HepG2 (cell line): ENCODE results near the gene NR1H2. TPM values are rescaled to one million over a fixed set of nuclear protein-coding genes. Genes with fewer than 3 reads are reported as not detected.

Source experiments
- ATAC-seq: fragments of 200-7000 bp; cut with Tn5 transposase; 3 replicates; pipeline ENCODE4 v1.9.1; 2020; ENCODE audit warnings: mild to moderate bottlenecking, moderate library complexity
- BruUV-seq: library from RNA; stranded (reverse); fragments of 400-500 nt; replicated peaks from 2 replicates; lab custom pipeline; 2021; lab: Mats Ljungman, UMichigan
- CTCF ChIA-PET: fragments of 300-600 bp; formaldehyde crosslinking; extraction: SDS; loops from one replicate; lab custom pipeline; 2021; ENCODE audit warnings: low total read pairs, inconsistent platforms, low intra/inter-chr PET ratio; lab: Yijun Ruan, JAX
- POLR2A ChIA-PET: fragments of 350-600 bp; sonication (Branson Sonifier 250); formaldehyde crosslinking; loops from one replicate; lab custom pipeline; 2020; ENCODE audit warnings: antibody characterized with exemption, inconsistent platforms; lab: Yijun Ruan, JAX
- DNase-seq: peaks from one replicate; pipeline ENCODE4 v3.0.0-alpha.2; 2015; ENCODE audit warnings: low spot score
- FAIRE-seq: peaks from 3 replicates; lab custom pipeline; 2011; peaks lifted over from hg19 to GRCh38; lab: Jason Lieb, UNC
- H2AFZ ChIP-seq: one replicate; pipeline ENCODE4 v1.6.1; 2011; ENCODE audit warnings: low read length, inconsistent platforms
- H3K27ac ChIP-seq: fragments of 300-600 bp; 3 replicates; pipeline ENCODE4 v1.8.0; 2011; ENCODE audit warnings: mixed run types, mild to moderate bottlenecking, mixed read lengths, low read length, inconsistent platforms; ENCODE audit not compliant: insufficient read depth; ENCODE audit errors: extremely low read length
- H3K27me3 ChIP-seq, 2 experiments: fragments of 200-600 bp in 1 of 2; 2 replicates in 1 of 2; 3 replicates in 1 of 2; pipeline versions ENCODE4 v1.6.0 to v1.8.0; 2011; ENCODE audit warnings: low read length in 2 of 2, mild to moderate bottlenecking in 2 of 2, moderate library complexity in 2 of 2, inconsistent platforms in 1 of 2; ENCODE audit not compliant: insufficient read depth in 2 of 2, control insufficient read depth in 1 of 2
- H3K36me3 ChIP-seq, 2 experiments: fragments of 200-600 bp in 1 of 2; replicated peaks in 1 of 2; 2 replicates in 1 of 2; 3 replicates in 1 of 2; pipeline versions ENCODE4 v1.5.1 to v1.8.0; 2011; ENCODE audit warnings: low read length in 2 of 2, inconsistent platforms in 1 of 2; ENCODE audit not compliant: insufficient read depth in 2 of 2, control insufficient read depth in 1 of 2
- H3K4me1 ChIP-seq: 2 replicates; pipeline ENCODE4 v1.5.1; 2012; ENCODE audit warnings: low read length, inconsistent platforms; ENCODE audit not compliant: insufficient read depth
- H3K4me2 ChIP-seq: 2 replicates; pipeline ENCODE4 v1.6.0; 2011; ENCODE audit warnings: low read depth, low read length, inconsistent platforms
- H3K4me3 ChIP-seq, 3 experiments: fragments of 200-600 bp in 1 of 3; sonication (generic), shearing (Covaris generic) in 1 of 3; replicated peaks in 1 of 3; 2 replicates each; pipeline ENCODE4 v1.5.1; 2011 to 2016; ENCODE audit warnings: low read length in 3 of 3, inconsistent platforms in 2 of 3, low read depth in 2 of 3, mild to moderate bottlenecking in 2 of 3, control low read depth in 1 of 3, mixed read lengths in 1 of 3; ENCODE audit not compliant: insufficient read depth in 1 of 3
- H3K79me2 ChIP-seq: one replicate; pipeline ENCODE4 v1.6.1; 2011; ENCODE audit warnings: low read length, inconsistent platforms; ENCODE audit not compliant: insufficient read depth
- H3K9ac ChIP-seq: 2 replicates; pipeline ENCODE4 v1.6.0; 2011; ENCODE audit warnings: mild to moderate bottlenecking, low read depth, low read length, inconsistent platforms; ENCODE audit not compliant: insufficient read depth
- H3K9me3 ChIP-seq: 2 replicates; pipeline ENCODE4 v1.5.1; 2012; ENCODE audit warnings: mild to moderate bottlenecking, low read length
- H4K20me1 ChIP-seq: 2 replicates; pipeline ENCODE4 v1.6.0; 2011; ENCODE audit warnings: inconsistent platforms, mild to moderate bottlenecking, low read length, moderate library complexity; ENCODE audit not compliant: insufficient read depth
- AKAP8 ChIP-seq: sonication (generic); formaldehyde crosslinking; IDR thresholded peaks from 2 replicates; pipeline ENCODE4 v1.5.1; 2020; ENCODE audit warnings: mild to moderate bottlenecking, missing genetic modification reagents
- ARID4A ChIP-seq: sonication (generic); formaldehyde crosslinking; IDR thresholded peaks from 2 replicates; pipeline ENCODE4 v1.5.0; 2020; ENCODE audit warnings: mild to moderate bottlenecking, missing genetic modification reagents, borderline replicate concordance
- GLMP ChIP-seq: sonication (generic); formaldehyde crosslinking; IDR thresholded peaks from 2 replicates; pipeline ENCODE4 v1.9.0; 2021; ENCODE audit warnings: missing genetic modification reagents, mild to moderate bottlenecking, borderline replicate concordance
- KDM5A ChIP-seq: fragments of 200-600 bp; sonication (generic); IDR thresholded peaks from 2 replicates; pipeline ENCODE4 v1.7.0; 2018; ENCODE audit warnings: antibody characterized with exemption, mild to moderate bottlenecking, low read length, borderline replicate concordance
- ZFAT ChIP-seq: sonication (generic); formaldehyde crosslinking; conservative IDR thresholded peaks from 2 replicates; pipeline ENCODE4 v1.8.1; 2023; ENCODE audit warnings: missing genetic modification reagents, inconsistent platforms
- ZNF136 ChIP-seq: sonication (generic); formaldehyde crosslinking; IDR thresholded peaks from 2 replicates; pipeline ENCODE4 v1.8.1; 2022; ENCODE audit warnings: low read depth, mild to moderate bottlenecking, moderate library complexity, missing genetic modification reagents
- ZSCAN12 ChIP-seq: sonication (generic); formaldehyde crosslinking; IDR thresholded peaks from 2 replicates; pipeline ENCODE4 v1.9.0; 2021; ENCODE audit warnings: mild to moderate bottlenecking, missing genetic modification reagents
- WGBS: methylation state at CpG from one replicate; pipeline ENCODE4 v1.1.6; 2017; ENCODE audit warnings: low lambda C conversion rate; 5-methylcytosine and 5-hydroxymethylcytosine counted together
- in situ Hi-C: cut with HindIII; loops from 2 replicates; pipeline ENCODE4 v1.10.0; 2017; ENCODE audit warnings: low pct_unique_long_range_greater_than_20kb; ENCODE audit not compliant: extremely low pct_ligation_motif_present
- intact Hi-C: fragments of 100-400 bp; cut with micrococcal nuclease; formaldehyde crosslinking; loops from one replicate; pipeline ENCODE4 v1.10.0; 2022; ENCODE audit not compliant: unreplicated experiment
- polyA plus RNA-seq, 8 experiments: library from polyadenylated mRNA; depleted of rRNA in 3 of 8; stranded (reverse) in 7 of 8; unstranded in 1 of 8; fragments of >200 nt; fragmentation: Illumina TruSeq in 4 of 8; extraction: Trizol in 4 of 8; gene quantifications; 2 replicates each; pipeline versions ENCODE4 v1.2.1 to v1.2.3, GENCODE V29; 2011 to 2016; ENCODE audit warnings: low read depth in 4 of 8, missing spikeins in 1 of 8, mixed read lengths in 1 of 8; ENCODE audit not compliant: insufficient read depth in 1 of 8
- total RNA-seq, 5 experiments: library from RNA; depleted of rRNA; stranded (reverse); fragments of >200 nt; fragmentation: Illumina TruSeq; extraction: Trizol; gene quantifications; 2 replicates each; pipeline ENCODE4 v1.2.3, GENCODE V29; 2016; ENCODE audit warnings: low read depth in 1 of 5
- TF ChIP-seq, protein P1 (sequence below): sonication (generic); formaldehyde crosslinking; conservative IDR thresholded peaks from 2 replicates; pipeline ENCODE4 v1.8.0; 2022; ENCODE audit warnings: low read depth, missing genetic modification reagents

Gene NR1H2
- total and polyA plus RNA-seq, 2 of the 13 experiments (the other 11 are each of a cell fraction or from before 2014, with no cell fraction given), result 10.3 to 13.5 TPM

DNA sequence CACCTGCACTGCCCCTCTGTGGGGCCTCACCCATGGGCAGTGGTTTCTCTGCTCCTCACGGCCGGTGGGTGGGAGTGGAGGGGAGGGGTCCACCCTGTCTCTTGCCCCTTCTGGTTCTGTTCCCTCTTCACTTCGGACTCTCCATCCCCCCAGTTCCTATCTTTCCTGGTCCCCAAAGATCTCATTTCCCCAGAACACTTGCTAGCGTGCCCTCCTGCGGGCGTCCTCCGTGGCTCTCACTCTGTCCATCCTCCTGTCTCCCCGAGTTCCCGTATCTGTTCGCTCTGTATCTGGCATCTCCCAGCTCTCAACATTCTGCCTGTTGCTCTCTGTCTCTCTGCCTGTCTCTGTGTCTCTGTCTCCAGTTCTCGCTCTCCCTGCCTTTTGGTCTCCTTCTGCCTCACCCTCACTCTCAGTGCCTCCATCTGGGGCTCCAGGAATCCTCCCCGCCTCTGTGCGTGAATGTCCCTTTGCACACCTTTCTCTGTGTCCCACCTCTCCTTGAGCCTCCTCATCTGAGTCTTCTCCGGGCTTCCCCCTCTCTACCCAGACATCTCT lies 42.8 kb downstream of the NR1H2 start:
- CTCF ChIA-PET, result no interaction called here
- in situ Hi-C loops, result no loop called here
- TF ChIP-seq ZFAT (CRISPR knock-in tag), result no peak
- TF ChIP-seq AKAP8 (CRISPR knock-in tag), result no peak
- no peak for TF ChIP-seq ZSCAN12 (CRISPR knock-in tag)
- TF ChIP-seq, protein P1, sequence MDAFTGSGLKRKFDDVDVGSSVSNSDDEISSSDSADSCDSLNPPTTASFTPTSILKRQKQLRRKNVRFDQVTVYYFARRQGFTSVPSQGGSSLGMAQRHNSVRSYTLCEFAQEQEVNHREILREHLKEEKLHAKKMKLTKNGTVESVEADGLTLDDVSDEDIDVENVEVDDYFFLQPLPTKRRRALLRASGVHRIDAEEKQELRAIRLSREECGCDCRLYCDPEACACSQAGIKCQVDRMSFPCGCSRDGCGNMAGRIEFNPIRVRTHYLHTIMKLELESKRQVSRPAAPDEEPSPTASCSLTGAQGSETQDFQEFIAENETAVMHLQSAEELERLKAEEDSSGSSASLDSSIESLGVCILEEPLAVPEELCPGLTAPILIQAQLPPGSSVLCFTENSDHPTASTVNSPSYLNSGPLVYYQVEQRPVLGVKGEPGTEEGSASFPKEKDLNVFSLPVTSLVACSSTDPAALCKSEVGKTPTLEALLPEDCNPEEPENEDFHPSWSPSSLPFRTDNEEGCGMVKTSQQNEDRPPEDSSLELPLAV (CRISPR knock-in tag), result no peak
- no peak for TF ChIP-seq KDM5A

DNA sequence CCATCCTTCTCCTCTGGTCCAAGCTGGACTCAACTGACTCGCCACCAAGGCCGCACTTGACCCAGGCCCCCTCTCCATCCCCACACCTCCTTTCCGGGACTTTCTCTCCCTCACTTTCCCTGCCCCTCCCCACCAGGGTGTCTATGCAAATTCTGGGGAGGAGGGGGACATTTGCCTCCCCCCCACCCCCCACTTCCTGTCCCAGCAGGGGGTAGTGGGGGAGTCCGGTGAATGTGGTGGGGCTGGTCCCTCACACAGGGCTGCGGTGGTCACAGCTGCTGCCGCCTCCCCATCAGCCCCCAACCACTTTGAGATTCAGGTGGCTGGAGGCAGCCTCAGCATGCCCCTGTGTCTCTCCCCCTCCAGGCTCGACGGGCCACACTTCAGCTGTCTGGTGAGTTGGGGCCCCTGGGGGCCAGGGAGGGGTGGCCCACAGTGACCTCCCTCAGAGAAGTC lies 43.4 kb downstream of the NR1H2 start:
- DNase-seq, result no peak
- Histone ChIP-seq H3K79me2 (no peaks in the 10 kb centered on the region), H3K36me3 (no peaks in the 10 kb centered on the region), H3K4me3 (no peak overlapping the region), H4K20me1 (no peaks in the 10 kb centered on the region), H3K4me1 (peaks cover 19% of the 10 kb centered on the region), H2AFZ (no peak overlapping the region), H3K9me3 (no peaks in the 10 kb centered on the region), H3K27ac (no peak overlapping the region), H3K9ac (no peak overlapping the region), H3K4me2 (no peak overlapping the region), H3K27me3 (no peaks in the 10 kb centered on the region; a peak in 1 of 5 replicates)
- intact Hi-C loops (no loop called here), in situ Hi-C loops (no loop called here)
- CTCF ChIA-PET, result no interaction called here
- no peak for ATAC-seq
- no peak for FAIRE-seq
- POLR2A ChIA-PET, result no interaction called here
- no TSS peak for BruUV-seq
- 46% methylated on average over 4 of the region's 8 CpGs for WGBS
- no peak for TF ChIP-seq ARID4A (CRISPR knock-in tag)
- no peak for TF ChIP-seq ZNF136 (CRISPR knock-in tag)
- TF ChIP-seq GLMP (CRISPR knock-in tag), result no peak

More for the DNA sequence above, 42.8 kb downstream of the NR1H2 start:
- Histone ChIP-seq H3K4me3 (no peak overlapping the region), H4K20me1 (no peaks in the 10 kb centered on the region), H3K9me3 (no peaks in the 10 kb centered on the region), H3K4me2 (no peak overlapping the region), H3K4me1 (peaks cover 19% of the 10 kb centered on the region), H3K9ac (no peak overlapping the region), H3K27ac (no peak overlapping the region), H3K27me3 (no peaks in the 10 kb centered on the region; a peak in 1 of 5 replicates), H2AFZ (no peak overlapping the region), H3K79me2 (no peaks in the 10 kb centered on the region), H3K36me3 (no peaks in the 10 kb centered on the region; a peak in 1 of 5 replicates)
- FAIRE-seq, result no peak
- no peak for DNase-seq
- WGBS, result 46% methylated on average over 14 of the region's 14 CpGs
- intact Hi-C loops, result no loop called here
- no TSS peak for BruUV-seq
- POLR2A ChIA-PET, result no interaction called here
- ATAC-seq, result no peak
